ENCODE results near the gene ZCCHC7. TPM values are rescaled to one million over a fixed set of nuclear protein-coding genes. Genes with fewer than 3 reads are reported as not detected.
A peak's percentile ranks its signal among the peaks of the same experiment; 100 is the strongest.
"Not testable (repeated sequence)": the region's sequence is repeated elsewhere in the genome, so short reads cannot be mapped to it uniquely, and the experiment has no call there.

Gene ZCCHC7
- total RNA-seq, 2 experiments from 2014 or later: 76.4 to 108 TPM

GRCh38 chr9:37104183-37104889, 16.0 kb upstream of the ZCCHC7 start:
- Histone ChIP-seq H3K4me3 (ENCODE audit: low read depth, low read length, poor library complexity, severe bottlenecking) (no peak overlapping the region), H3K79me2 (ENCODE audit: insufficient read depth, low read depth, low read length) (no peaks in the 10 kb centered on the region), H2AFZ (ENCODE audit: low read length) (no peak overlapping the region; the same call in 1 of the 2 replicates), H4K20me1 (ENCODE audit: insufficient read depth, low read length) (no peaks in the 10 kb centered on the region), H3K4me1 (ENCODE audit: insufficient read depth, low read length, poor library complexity, severe bottlenecking) (peaks cover 35% of the 10 kb centered on the region), H3K4me2 (ENCODE audit: low read length) (no peak overlapping the region), H3K9me2 (ENCODE audit: insufficient read depth, low read length) (no peaks in the 10 kb centered on the region), H3K27ac (ENCODE audit: low read depth, low read length, poor library complexity, severe bottlenecking) (no peak overlapping the region), H3K9me3 (ENCODE audit: low read length) (peaks cover 14% of the 10 kb centered on the region; the same call in 1 of the 2 replicates), H3K36me3 (ENCODE audit: insufficient read depth, low read length) (no peaks in the 10 kb centered on the region)
- CTCF ChIA-PET (ENCODE audit: unreplicated experiment): no interaction called here
- DNase-seq (ENCODE audit: low spot score): no peak
- POLR2A ChIA-PET: interaction anchor here (0.5 to 1.7 kb wide), 3 partner anchors 15 to 37 kb away, joined by 3 to 7 read pairs (median 3); no protein-coding TSS in a partner anchor
- intact Hi-C loops (cut with micrococcal nuclease; ENCODE audit: unreplicated experiment): no loop called here
- TF ChIP-seq, protein P1, sequence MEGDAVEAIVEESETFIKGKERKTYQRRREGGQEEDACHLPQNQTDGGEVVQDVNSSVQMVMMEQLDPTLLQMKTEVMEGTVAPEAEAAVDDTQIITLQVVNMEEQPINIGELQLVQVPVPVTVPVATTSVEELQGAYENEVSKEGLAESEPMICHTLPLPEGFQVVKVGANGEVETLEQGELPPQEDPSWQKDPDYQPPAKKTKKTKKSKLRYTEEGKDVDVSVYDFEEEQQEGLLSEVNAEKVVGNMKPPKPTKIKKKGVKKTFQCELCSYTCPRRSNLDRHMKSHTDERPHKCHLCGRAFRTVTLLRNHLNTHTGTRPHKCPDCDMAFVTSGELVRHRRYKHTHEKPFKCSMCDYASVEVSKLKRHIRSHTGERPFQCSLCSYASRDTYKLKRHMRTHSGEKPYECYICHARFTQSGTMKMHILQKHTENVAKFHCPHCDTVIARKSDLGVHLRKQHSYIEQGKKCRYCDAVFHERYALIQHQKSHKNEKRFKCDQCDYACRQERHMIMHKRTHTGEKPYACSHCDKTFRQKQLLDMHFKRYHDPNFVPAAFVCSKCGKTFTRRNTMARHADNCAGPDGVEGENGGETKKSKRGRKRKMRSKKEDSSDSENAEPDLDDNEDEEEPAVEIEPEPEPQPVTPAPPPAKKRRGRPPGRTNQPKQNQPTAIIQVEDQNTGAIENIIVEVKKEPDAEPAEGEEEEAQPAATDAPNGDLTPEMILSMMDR (conservative IDR thresholded peaks at IDR 0.05; ENCODE audit: low read length): no peak
- TF ChIP-seq EZH2phosphoT487 (IDR thresholded peaks at IDR 0.05; ENCODE audit: borderline replicate concordance, low read depth, low read length): no peak
- BruUV-seq (replicated peaks): no TSS peak

DNA sequence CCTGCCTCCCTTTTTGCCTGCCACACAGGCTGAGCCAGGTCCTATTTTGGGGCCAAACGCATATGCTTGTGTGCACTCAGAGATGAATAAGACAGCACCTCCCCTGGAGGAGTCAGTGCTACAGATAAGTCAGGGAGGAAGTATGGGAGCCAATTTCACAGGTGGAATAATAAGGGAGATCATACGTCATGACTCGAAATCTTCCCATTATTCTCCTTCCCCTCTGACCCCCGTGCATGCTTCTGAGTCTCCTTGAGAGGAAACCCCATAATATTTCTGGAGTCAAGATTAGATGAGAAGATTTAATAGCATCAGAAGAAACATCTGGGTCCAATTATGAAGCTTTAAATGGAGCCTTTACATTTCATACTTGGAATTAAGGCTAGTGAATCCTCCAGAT, 15.1 kb upstream of the ZCCHC7 start:
- intact Hi-C loops (cut with micrococcal nuclease; ENCODE audit: unreplicated experiment): no loop called here
- H3K4me1 ChIP-seq (ENCODE audit: insufficient read depth, low read length, poor library complexity, severe bottlenecking): peaks cover 29% of the 10 kb centered on the region
- no peak overlapping the region for H3K4me2 ChIP-seq (ENCODE audit: low read length)
- ChIA-PET POLR2A (interaction anchor here (0.9 kb wide), 1 partner anchor 33 kb away, joined by 3 read pairs; no protein-coding TSS in a partner anchor), CTCF (ENCODE audit: unreplicated experiment) (no interaction called here)
- no peaks in the 10 kb centered on the region for H4K20me1 ChIP-seq (ENCODE audit: insufficient read depth, low read length)
- BruUV-seq (replicated peaks): no TSS peak
- no peak for TF ChIP-seq EZH2phosphoT487 (IDR thresholded peaks at IDR 0.05; ENCODE audit: borderline replicate concordance, low read depth, low read length)
- TF ChIP-seq, protein P1 (conservative IDR thresholded peaks at IDR 0.05; ENCODE audit: low read length): no peak
- no peak overlapping the region for H3K4me3 ChIP-seq (ENCODE audit: low read depth, low read length, poor library complexity, severe bottlenecking)
- no peak overlapping the region for H3K27ac ChIP-seq (ENCODE audit: low read depth, low read length, poor library complexity, severe bottlenecking)
- H3K79me2 ChIP-seq (ENCODE audit: insufficient read depth, low read depth, low read length): no peaks in the 10 kb centered on the region
- H3K9me2 ChIP-seq (ENCODE audit: insufficient read depth, low read length): no peaks in the 10 kb centered on the region
- peak overlapping the region; percentile 16; the same call in 1 of the 2 replicates for H2AFZ ChIP-seq (ENCODE audit: low read length)
- no peak for DNase-seq (ENCODE audit: low spot score)
- H3K36me3 ChIP-seq (ENCODE audit: insufficient read depth, low read length): no peaks in the 10 kb centered on the region
- peaks cover 14% of the 10 kb centered on the region; the same call in 1 of the 2 replicates for H3K9me3 ChIP-seq (ENCODE audit: low read length)

DNA sequence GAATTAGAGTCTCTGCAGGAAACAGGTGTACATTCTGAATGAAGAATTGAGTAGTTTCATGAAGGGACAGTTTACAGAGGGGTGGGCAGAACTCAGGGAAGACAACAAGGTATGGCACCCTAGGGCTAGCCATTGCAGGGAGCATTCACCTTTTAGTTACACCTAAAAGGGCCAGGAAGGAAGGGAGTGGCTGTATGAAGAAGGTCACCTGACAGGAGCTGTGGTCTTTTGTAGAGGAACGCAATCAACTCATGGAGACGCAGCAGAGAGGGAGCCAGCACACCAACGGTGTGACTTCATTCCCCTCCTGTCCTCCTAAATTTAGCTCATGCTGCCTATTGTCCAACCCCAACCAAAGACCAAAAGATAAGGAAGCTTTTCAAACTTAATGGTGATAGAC, 12.7 kb upstream of the ZCCHC7 start:
- H3K9me2 ChIP-seq (ENCODE audit: insufficient read depth, low read length): no peaks in the 10 kb centered on the region
- POLR2A ChIA-PET: interaction anchor here (1.6 kb wide), 1 partner anchor 11 kb away, joined by 3 read pairs; no protein-coding TSS in a partner anchor
- no peak overlapping the region for H3K4me2 ChIP-seq (ENCODE audit: low read length)
- TF ChIP-seq, protein P1 (conservative IDR thresholded peaks at IDR 0.05; ENCODE audit: low read length): no peak
- no peak for TF ChIP-seq EZH2phosphoT487 (IDR thresholded peaks at IDR 0.05; ENCODE audit: borderline replicate concordance, low read depth, low read length)
- no peak for DNase-seq (ENCODE audit: low spot score)
- H2AFZ ChIP-seq (ENCODE audit: low read length): peak overlapping the region; percentile 57; the same call in 1 of the 2 replicates
- H3K4me1 ChIP-seq (ENCODE audit: insufficient read depth, low read length, poor library complexity, severe bottlenecking): peaks cover 17% of the 10 kb centered on the region
- no peaks in the 10 kb centered on the region for H3K79me2 ChIP-seq (ENCODE audit: insufficient read depth, low read depth, low read length)
- no peaks in the 10 kb centered on the region for H3K36me3 ChIP-seq (ENCODE audit: insufficient read depth, low read length)
- no peak overlapping the region for H3K4me3 ChIP-seq (ENCODE audit: low read depth, low read length, poor library complexity, severe bottlenecking)
- peaks cover 14% of the 10 kb centered on the region; the same call in 1 of the 2 replicates for H3K9me3 ChIP-seq (ENCODE audit: low read length)
- BruUV-seq (replicated peaks): no TSS peak
- CTCF ChIA-PET (ENCODE audit: unreplicated experiment): no interaction called here
- no peaks in the 10 kb centered on the region for H4K20me1 ChIP-seq (ENCODE audit: insufficient read depth, low read length)
- intact Hi-C loops (cut with micrococcal nuclease; ENCODE audit: unreplicated experiment): no loop called here
- H3K27ac ChIP-seq (ENCODE audit: low read depth, low read length, poor library complexity, severe bottlenecking): no peak overlapping the region

DNA sequence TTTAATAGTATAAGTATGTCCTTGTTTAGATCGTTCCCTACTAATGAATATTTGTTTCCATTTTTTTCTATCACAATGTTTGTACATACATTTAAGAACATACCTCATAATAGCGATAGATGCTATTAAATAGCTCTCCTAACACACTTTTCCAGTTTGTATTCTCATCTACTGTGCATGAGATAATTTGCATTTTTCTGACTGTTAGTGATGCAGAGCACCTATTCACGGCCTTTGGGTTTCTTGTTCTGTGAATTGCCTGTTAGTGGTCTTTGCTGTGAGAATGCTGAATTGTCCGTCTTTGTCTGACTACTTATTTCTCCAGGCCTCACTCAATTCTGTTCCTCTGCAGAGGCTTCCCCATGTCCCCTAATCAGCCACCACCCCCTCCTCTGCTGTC, 5.9 kb upstream of the ZCCHC7 start:
- H3K36me3 ChIP-seq (ENCODE audit: insufficient read depth, low read length); CTCF ChIA-PET (ENCODE audit: unreplicated experiment); H3K4me2 ChIP-seq (ENCODE audit: low read length); H3K79me2 ChIP-seq (ENCODE audit: insufficient read depth, low read depth, low read length); H2AFZ ChIP-seq (ENCODE audit: low read length); BruUV-seq (replicated peaks); H3K27ac ChIP-seq (ENCODE audit: low read depth, low read length, poor library complexity, severe bottlenecking); H3K4me3 ChIP-seq (ENCODE audit: low read depth, low read length, poor library complexity, severe bottlenecking); H4K20me1 ChIP-seq (ENCODE audit: insufficient read depth, low read length); DNase-seq (ENCODE audit: low spot score); H3K9me3 ChIP-seq (ENCODE audit: low read length); H3K9me2 ChIP-seq (ENCODE audit: insufficient read depth, low read length); intact Hi-C loops (cut with micrococcal nuclease; ENCODE audit: unreplicated experiment): not testable (repeated sequence)
- peaks cover 17% of the 10 kb centered on the region for H3K4me1 ChIP-seq (ENCODE audit: insufficient read depth, low read length, poor library complexity, severe bottlenecking)
- POLR2A ChIA-PET: interaction anchor here (1.7 kb wide), 1 partner anchor 32 kb away, joined by 3 read pairs; no protein-coding TSS in a partner anchor

Data from OCI-LY7 (cell line).